SU-DHL-6 (cell line): ENCODE results near the gene FADS1.

ENCODE experiments used
- H2AFZ ChIP-seq: fragments of 200-600 bp; sonication (generic); 2 replicates; pipeline ENCODE4 v1.6.1; 2014; ENCODE audit warnings: low read depth, mild to moderate bottlenecking, moderate library complexity, mixed read lengths, antibody characterized with exemption, low read length; ENCODE audit not compliant: severe bottlenecking
- H3F3A ChIP-seq: fragments of 200-600 bp; shearing (Covaris generic); 2 replicates; pipeline ENCODE4 v1.6.0; 2016; ENCODE audit warnings: antibody characterized with exemption, mild to moderate bottlenecking; ENCODE audit not compliant: insufficient read depth
- H3K27ac ChIP-seq: fragments of 200-600 bp; sonication (generic); 2 replicates; pipeline ENCODE4 v1.5.1; 2016; ENCODE audit warnings: low read depth, mild to moderate bottlenecking, low read length, moderate library complexity, mixed read lengths
- H3K27me3 ChIP-seq: fragments of 200-600 bp; sonication (generic), shearing (Covaris generic); 2 replicates; pipeline ENCODE4 v1.6.0; 2014; ENCODE audit warnings: mild to moderate bottlenecking, low read length
- H3K36me3 ChIP-seq: fragments of 200-600 bp; sonication (generic); 2 replicates; pipeline ENCODE4 v1.6.1; 2014; ENCODE audit warnings: mild to moderate bottlenecking, low read length, mixed read lengths
- H3K4me2 ChIP-seq: fragments of 300-600, 200-600 bp; shearing (Covaris generic), sonication (generic); 2 replicates; pipeline ENCODE4 v1.6.0; 2014; ENCODE audit warnings: low read length, low read depth, mild to moderate bottlenecking; ENCODE audit not compliant: poor library complexity, severe bottlenecking
- H3K4me3 ChIP-seq: fragments of 200-600 bp; sonication (generic); 2 replicates; pipeline ENCODE4 v1.5.1; 2014; ENCODE audit warnings: antibody characterized with exemption, low read length, mild to moderate bottlenecking, mixed read lengths; ENCODE audit not compliant: insufficient read depth, poor library complexity, severe bottlenecking
- H3K79me2 ChIP-seq: fragments of 200-600 bp; sonication (generic); 2 replicates; pipeline ENCODE4 v1.6.1; 2014; ENCODE audit warnings: mild to moderate bottlenecking, low read length, moderate library complexity; ENCODE audit not compliant: insufficient read depth
- H3K9ac ChIP-seq: fragments of 200-600 bp; sonication (generic); 2 replicates; pipeline ENCODE4 v1.7.0; 2014; ENCODE audit warnings: mild to moderate bottlenecking, low read length
- H3K9me2 ChIP-seq: fragments of 200-600 bp; sonication (generic); replicated peaks from 2 replicates; pipeline ENCODE4 v1.6.1; 2014; ENCODE audit warnings: low read length; ENCODE audit not compliant: insufficient read depth
- H3K9me3 ChIP-seq: fragments of 200-600 bp; sonication (generic); 2 replicates; pipeline ENCODE4 v1.6.1; 2014; ENCODE audit warnings: low read length, mixed read lengths; ENCODE audit not compliant: insufficient read depth
- H4K20me1 ChIP-seq: fragments of 200-600 bp; sonication (generic); 2 replicates; pipeline ENCODE4 v1.6.1; 2014; ENCODE audit warnings: low read depth, mild to moderate bottlenecking, antibody characterized with exemption, low read length, moderate library complexity, mixed read lengths
- CTCF ChIP-seq: fragments of 200-600 bp; sonication (generic); IDR thresholded peaks from one replicate; pipeline ENCODE4 v1.5.1; 2017; ENCODE audit warnings: antibody characterized with exemption, mild to moderate bottlenecking, low read length, moderate library complexity; ENCODE audit not compliant: insufficient read depth, poor library complexity, severe bottlenecking
- EZH2phosphoT487 ChIP-seq: fragments of 200-600 bp; sonication (generic), shearing (Covaris generic); conservative IDR thresholded peaks from 2 replicates; pipeline ENCODE4 v1.6.1; 2018; ENCODE audit warnings: mild to moderate bottlenecking, antibody characterized with exemption, low read length, moderate library complexity, mixed read lengths

Gene FADS1

GRCh38 chr11:61784506-61784805 is 32.3 kb downstream of the FADS1 start:
- H3K9me2 ChIP-seq = no peaks in the 10 kb centered on the region
- no peak overlapping the region for H3K4me2 ChIP-seq
- H3K9me3 ChIP-seq = no peaks in the 10 kb centered on the region
- no peak overlapping the region for H3K9ac ChIP-seq
- no peaks in the 10 kb centered on the region for H3K36me3 ChIP-seq
- H4K20me1 ChIP-seq = no peaks in the 10 kb centered on the region
- H3K27me3 ChIP-seq = no peaks in the 10 kb centered on the region
- TF ChIP-seq CTCF (no peak), EZH2phosphoT487 (no peak)
- no peak overlapping the region for H3K4me3 ChIP-seq
- H2AFZ ChIP-seq = no peak overlapping the region
- H3F3A ChIP-seq = no peaks in the 10 kb centered on the region
- no peaks in the 10 kb centered on the region for H3K79me2 ChIP-seq
- H3K27ac ChIP-seq = no peak overlapping the region

- Histone ChIP-seq H3K9me3 (no peaks in the 10 kb centered on the region), H3K9me2 (no peaks in the 10 kb centered on the region), H3K36me3 (no peaks in the 10 kb centered on the region), H3F3A (no peaks in the 10 kb centered on the region), H3K27ac (no peak overlapping the region), H3K9ac (no peak overlapping the region), H3K4me2 (no peak overlapping the region), H3K79me2 (no peaks in the 10 kb centered on the region), H3K4me3 (no peak overlapping the region), H4K20me1 (no peaks in the 10 kb centered on the region), H3K27me3 (no peaks in the 10 kb centered on the region), H2AFZ (no peak overlapping the region)
- no peak for TF ChIP-seq CTCF
- no peak for TF ChIP-seq EZH2phosphoT487
These were observed 32.9 kb downstream of the FADS1 start for GRCh38 chr11:61783717-61784505.

- H4K20me1 ChIP-seq = no peaks in the 10 kb centered on the region
- H3K9ac ChIP-seq = no peak overlapping the region
- no peaks in the 10 kb centered on the region for H3F3A ChIP-seq
- no peak overlapping the region for H3K4me3 ChIP-seq
- no peaks in the 10 kb centered on the region for H3K9me2 ChIP-seq
- H3K9me3 ChIP-seq = no peaks in the 10 kb centered on the region
- no peak overlapping the region for H2AFZ ChIP-seq
- H3K27me3 ChIP-seq = no peaks in the 10 kb centered on the region
- no peaks in the 10 kb centered on the region for H3K36me3 ChIP-seq
- no peak overlapping the region for H3K27ac ChIP-seq
- no peak overlapping the region for H3K4me2 ChIP-seq
- H3K79me2 ChIP-seq = no peaks in the 10 kb centered on the region
- TF ChIP-seq EZH2phosphoT487 (no peak), CTCF (no peak)
These were observed 34.0 kb downstream of the FADS1 start for GRCh38 chr11:61782841-61783240.
